DMS53 treated with DMSO at 0.1 percent for 48 hours (cell line): ENCODE data around the gene TUB.

ENCODE experiments used
- DNase-seq: peaks from one replicate; lab custom pipeline; 2025; ENCODE audit not compliant: unreplicated experiment; lab: John Stamatoyannopoulos, UW

Gene TUB

GRCh38 chr11:8043756-8044155, 37.3 kb upstream of the TUB start:
- no peak for DNase-seq

- DNase-seq: no peak
Measured at GRCh38 chr11:8045839-8046238, 35.2 kb upstream of the TUB start.

- no peak for DNase-seq
Measured at GRCh38 chr11:8047382-8047781, 33.6 kb upstream of the TUB start.

- no peak for DNase-seq
Measured at GRCh38 chr11:8049084-8049483, 31.9 kb upstream of the TUB start.

GRCh38 chr11:8055091-8055835, 25.7 kb upstream of the TUB start:
- no peak for DNase-seq

GRCh38 chr11:8055836-8056526, 25.0 kb upstream of the TUB start:
- no peak for DNase-seq

- DNase-seq: no peak
Measured at GRCh38 chr11:8056810-8057463, 24.1 kb upstream of the TUB start.

GRCh38 chr11:8058216-8058615, 22.8 kb upstream of the TUB start:
- no peak for DNase-seq

GRCh38 chr11:8059030-8059429, 22.0 kb upstream of the TUB start:
- no peak for DNase-seq

GRCh38 chr11:8059571-8060011, 21.4 kb upstream of the TUB start:
- DNase-seq: no peak

- DNase-seq: no peak
Measured at GRCh38 chr11:8060146-8060719, 20.8 kb upstream of the TUB start.

- DNase-seq: no peak
Measured at GRCh38 chr11:8060801-8061554, 20.0 kb upstream of the TUB start.

GRCh38 chr11:8061555-8062428, 19.2 kb upstream of the TUB start:
- DNase-seq: no peak

GRCh38 chr11:8062781-8063257, 18.2 kb upstream of the TUB start:
- DNase-seq: no peak

GRCh38 chr11:8063324-8063723, 17.7 kb upstream of the TUB start:
- no peak for DNase-seq

- no peak for DNase-seq
Measured at GRCh38 chr11:8065031-8065430, 16.0 kb upstream of the TUB start.

- DNase-seq: no peak
Measured at GRCh38 chr11:8066036-8066910, 14.7 kb upstream of the TUB start.

GRCh38 chr11:8066911-8067455, 14.0 kb upstream of the TUB start:
- DNase-seq: no peak

- no peak for DNase-seq
Measured at GRCh38 chr11:8067567-8067928, 13.5 kb upstream of the TUB start.
